HepG2 (cell line): Measurements from ENCODE around the gene BCAN. TPM values are rescaled to one million over a fixed set of nuclear protein-coding genes. Genes with fewer than 3 reads are reported as not detected.
A peak's percentile ranks its signal among the peaks of the same experiment; 100 is the strongest.

Source experiments
- AGO2 ChIP-seq: fragments of 200-400 bp; formaldehyde crosslinking; optimal IDR thresholded peaks from 2 replicates; pipeline ENCODE3; 2017; ENCODE audit warnings: mild to moderate bottlenecking, low read depth, low read length, moderate library complexity
- GABPA ChIP-seq, 2 experiments: IDR thresholded peaks; 2 replicates each; pipeline ENCODE4 v1.6.1; 2011 to 2016; ENCODE audit warnings: low read depth in 2 of 2, low read length in 1 of 2, missing biosample characterization in 1 of 2, missing genetic modification characterization in 1 of 2
- GATAD2A ChIP-seq: IDR thresholded peaks from 2 replicates; pipeline ENCODE4 v1.6.1; 2016
- HDAC1 ChIP-seq: sonication (generic); formaldehyde crosslinking; IDR thresholded peaks from 2 replicates; pipeline ENCODE4 v1.5.1; 2020; ENCODE audit warnings: mild to moderate bottlenecking, missing genetic modification reagents
- HNRNPLL ChIP-seq: fragments of 200-400 bp; formaldehyde crosslinking; IDR thresholded peaks from 2 replicates; pipeline ENCODE4 v1.6.1; 2017; ENCODE audit warnings: mild to moderate bottlenecking, low read depth, low read length; ENCODE audit not compliant: poor library complexity, severe bottlenecking
- MEIS2 ChIP-seq: sonication (generic); formaldehyde crosslinking; IDR thresholded peaks from 2 replicates; pipeline ENCODE4 v1.9.0; 2021; ENCODE audit warnings: mild to moderate bottlenecking, missing genetic modification reagents
- PRDM4 ChIP-seq: sonication (generic); formaldehyde crosslinking; IDR thresholded peaks from 2 replicates; pipeline ENCODE4 v1.9.0; 2021; ENCODE audit warnings: missing genetic modification reagents, borderline replicate concordance
- RNF2 ChIP-seq: fragments of 450-650 bp; conservative IDR thresholded peaks from 2 replicates; pipeline ENCODE4 v1.6.1; 2016; ENCODE audit warnings: low read depth
- SP2 ChIP-seq: sonication (generic); formaldehyde crosslinking; IDR thresholded peaks from 2 replicates; pipeline ENCODE4 v1.5.1; 2020; ENCODE audit warnings: mild to moderate bottlenecking, missing genetic modification reagents
- THAP11 ChIP-seq: IDR thresholded peaks from 2 replicates; pipeline ENCODE4 v1.6.1; 2016; ENCODE audit warnings: missing biosample characterization, missing genetic modification reagents
- TRIM24 ChIP-seq: sonication (generic); formaldehyde crosslinking; IDR thresholded peaks from 2 replicates; pipeline ENCODE4 v1.8.0; 2022; ENCODE audit warnings: mild to moderate bottlenecking, missing genetic modification reagents
- ZBTB43 ChIP-seq: sonication (generic); formaldehyde crosslinking; conservative IDR thresholded peaks from 2 replicates; pipeline ENCODE4 v1.4.0; 2020; ENCODE audit warnings: missing genetic modification reagents
- ZNF138 ChIP-seq: sonication (generic); formaldehyde crosslinking; IDR thresholded peaks from 2 replicates; pipeline ENCODE4 v1.5.0; 2020; ENCODE audit warnings: mild to moderate bottlenecking, low read depth, missing genetic modification reagents
- ZNF180 ChIP-seq: sonication (generic); formaldehyde crosslinking; IDR thresholded peaks from 2 replicates; pipeline ENCODE4 v1.4.0; 2020; ENCODE audit warnings: low read depth, missing genetic modification reagents, borderline replicate concordance
- ZNF33B ChIP-seq: sonication (generic); formaldehyde crosslinking; IDR thresholded peaks from 2 replicates; pipeline ENCODE4 v1.5.1; 2020; ENCODE audit warnings: mild to moderate bottlenecking, missing genetic modification reagents
- ZNF383 ChIP-seq: sonication (generic); formaldehyde crosslinking; IDR thresholded peaks from 2 replicates; pipeline ENCODE4 v1.4.0; 2020; ENCODE audit warnings: missing genetic modification reagents, mild to moderate bottlenecking, borderline replicate concordance
- ZNF691 ChIP-seq: sonication (generic); formaldehyde crosslinking; IDR thresholded peaks from 2 replicates; pipeline ENCODE4 v1.4.0; 2020; ENCODE audit warnings: missing genetic modification reagents, low read depth, mild to moderate bottlenecking, borderline replicate concordance
- ZNF780A ChIP-seq: sonication (generic); formaldehyde crosslinking; IDR thresholded peaks from 2 replicates; pipeline ENCODE4 v1.8.0; 2022; ENCODE audit warnings: mild to moderate bottlenecking, missing genetic modification reagents, moderate library complexity
- ZNF816 ChIP-seq: sonication (generic); formaldehyde crosslinking; IDR thresholded peaks from 2 replicates; pipeline ENCODE4 v1.8.0; 2022; ENCODE audit warnings: missing genetic modification reagents, mild to moderate bottlenecking, borderline replicate concordance
- polyA plus RNA-seq, 8 experiments: library from polyadenylated mRNA; depleted of rRNA in 3 of 8; stranded (reverse) in 7 of 8; unstranded in 1 of 8; fragments of >200 nt; fragmentation: Illumina TruSeq in 4 of 8; extraction: Trizol in 4 of 8; gene quantifications; 2 replicates each; pipeline versions ENCODE4 v1.2.1 to v1.2.3, GENCODE V29; 2011 to 2016; ENCODE audit warnings: low read depth in 4 of 8, missing spikeins in 1 of 8, mixed read lengths in 1 of 8; ENCODE audit not compliant: insufficient read depth in 1 of 8
- total RNA-seq, 5 experiments: library from RNA; depleted of rRNA; stranded (reverse); fragments of >200 nt; fragmentation: Illumina TruSeq; extraction: Trizol; gene quantifications; 2 replicates each; pipeline ENCODE4 v1.2.3, GENCODE V29; 2016; ENCODE audit warnings: low read depth in 1 of 5
- TF ChIP-seq, protein P1 (sequence below): sonication (generic); formaldehyde crosslinking; IDR thresholded peaks from 2 replicates; pipeline ENCODE4; 2020; ENCODE audit warnings: missing genetic modification reagents, mild to moderate bottlenecking, borderline replicate concordance

BCAN gene
- total and polyA plus RNA-seq, 2 of the 13 experiments (the other 11 are each of a cell fraction or from before 2014, with no cell fraction given) = not detected

GRCh38 chr1:156656806-156657740 is 15.2 kb downstream of the BCAN start (continued):
- TF ChIP-seq ZNF383 (CRISPR knock-in tag) (no peak), GABPA (IDR thresholded peaks at IDR 0.05; ENCODE audit: low read depth, low read length) (no peak), GABPA (CRISPR knock-in tag; IDR thresholded peaks at IDR 0.05; ENCODE audit: low read depth) (no peak), GATAD2A (CRISPR knock-in tag) (no peak), SP2 (no peak), TRIM24 (no peak), AGO2 (peak; percentile 92), HDAC1 (CRISPR knock-in tag) (no peak), HNRNPLL (peak; percentile 35), RNF2 (no peak), PRDM4 (CRISPR knock-in tag) (no peak), ZNF33B (no peak), THAP11 (CRISPR knock-in tag) (no peak), ZNF816 (CRISPR knock-in tag) (0 out of 2 replicates have a peak, but pooled peaks have one; percentile 35), MEIS2 (CRISPR knock-in tag) (no peak), ZNF138 (CRISPR knock-in tag) (no peak), ZNF180 (CRISPR knock-in tag) (no peak), ZNF691 (CRISPR knock-in tag) (no peak), ZBTB43 (CRISPR knock-in tag) (no peak), ZNF780A (CRISPR knock-in tag) (no peak)
- TF ChIP-seq, protein P1, sequence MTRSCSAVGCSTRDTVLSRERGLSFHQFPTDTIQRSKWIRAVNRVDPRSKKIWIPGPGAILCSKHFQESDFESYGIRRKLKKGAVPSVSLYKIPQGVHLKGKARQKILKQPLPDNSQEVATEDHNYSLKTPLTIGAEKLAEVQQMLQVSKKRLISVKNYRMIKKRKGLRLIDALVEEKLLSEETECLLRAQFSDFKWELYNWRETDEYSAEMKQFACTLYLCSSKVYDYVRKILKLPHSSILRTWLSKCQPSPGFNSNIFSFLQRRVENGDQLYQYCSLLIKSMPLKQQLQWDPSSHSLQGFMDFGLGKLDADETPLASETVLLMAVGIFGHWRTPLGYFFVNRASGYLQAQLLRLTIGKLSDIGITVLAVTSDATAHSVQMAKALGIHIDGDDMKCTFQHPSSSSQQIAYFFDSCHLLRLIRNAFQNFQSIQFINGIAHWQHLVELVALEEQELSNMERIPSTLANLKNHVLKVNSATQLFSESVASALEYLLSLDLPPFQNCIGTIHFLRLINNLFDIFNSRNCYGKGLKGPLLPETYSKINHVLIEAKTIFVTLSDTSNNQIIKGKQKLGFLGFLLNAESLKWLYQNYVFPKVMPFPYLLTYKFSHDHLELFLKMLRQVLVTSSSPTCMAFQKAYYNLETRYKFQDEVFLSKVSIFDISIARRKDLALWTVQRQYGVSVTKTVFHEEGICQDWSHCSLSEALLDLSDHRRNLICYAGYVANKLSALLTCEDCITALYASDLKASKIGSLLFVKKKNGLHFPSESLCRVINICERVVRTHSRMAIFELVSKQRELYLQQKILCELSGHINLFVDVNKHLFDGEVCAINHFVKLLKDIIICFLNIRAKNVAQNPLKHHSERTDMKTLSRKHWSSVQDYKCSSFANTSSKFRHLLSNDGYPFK (CRISPR knock-in tag) = 0 out of 2 replicates have a peak, but pooled peaks have one; percentile 24
